Measurements from ENCODE around the gene CACNA1B.

CACNA1B gene

DNA sequence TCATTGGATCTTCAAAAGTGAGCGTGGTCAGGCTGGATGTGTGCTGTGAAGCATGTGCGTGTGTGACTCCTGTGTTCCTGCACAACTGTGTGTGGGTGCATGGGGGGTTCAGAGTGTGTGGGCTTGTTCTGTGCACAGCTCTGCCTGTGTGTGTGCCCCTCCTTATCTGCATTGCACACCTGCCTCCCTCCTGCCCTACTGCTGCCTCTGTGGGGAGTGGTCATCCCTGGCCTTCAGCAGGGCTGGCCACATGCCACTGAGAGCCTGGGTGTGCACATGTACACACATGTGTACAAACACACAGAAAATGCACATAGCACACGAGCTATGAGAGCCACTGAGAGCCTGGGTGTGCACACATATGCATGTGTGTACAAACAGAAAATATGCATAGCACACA lies 92.1 kb downstream of the CACNA1B start:
- no peak overlapping the region for H2BK5ac ChIP-seq (ENCODE audit: low read length)

GRCh38 chr9:137970098-137970497 lies 92.5 kb downstream of the CACNA1B start:
- Histone ChIP-seq H4K91ac (ENCODE audit: low read depth, low read length, poor library complexity) (no peak overlapping the region), H2BK15ac (ENCODE audit: low read length) (no peak overlapping the region), H3K4me1 (ENCODE audit: control insufficient read depth in 2 of 2, insufficient read depth in 1 of 2, low read depth in 1 of 2, low read length in 2 of 2) (peaks cover 4 to 14% of the 10 kb centered on the region in 2 donors), H2BK5ac (ENCODE audit: low read length) (no peak overlapping the region), H2AK5ac (ENCODE audit: low read depth, low read length) (no peak overlapping the region), H3K27ac (replicated peaks; ENCODE audit: low read length) (no peak overlapping the region), H3K4me2 (ENCODE audit: insufficient read depth, low read length, poor library complexity, severe bottlenecking) (no peak overlapping the region), H3K9me3 (replicated peaks in 1 of 2; ENCODE audit: control insufficient read depth in 2 of 2, insufficient read depth in 1 of 2, low read depth in 1 of 2, low read length in 2 of 2) (peaks cover 0 to 11% of the 10 kb centered on the region in 2 donors), H3K36me3 (replicated peaks in 1 of 2; ENCODE audit: control insufficient read depth in 2 of 2, insufficient read depth in 2 of 2, low read length in 2 of 2) (no peaks in the 10 kb centered on the region), H3K9ac (ENCODE audit: low read depth, low read length, poor library complexity) (no peak overlapping the region), H3K18ac (ENCODE audit: low read length) (no peak overlapping the region), H3K27me3 (ENCODE audit: control insufficient read depth in 3 of 3, insufficient read depth in 3 of 3, low read depth in 1 of 3, low read length in 3 of 3) (no peaks in the 10 kb centered on the region), H3K4me3 (ENCODE audit: low read length in 2 of 2) (no peak overlapping the region), H3K79me1 (ENCODE audit: low read depth, low read length) (no peaks in the 10 kb centered on the region), H2AFZ (ENCODE audit: low read length) (no peak overlapping the region), H3K14ac (ENCODE audit: low read length) (peak overlapping the region; percentile 9), H2BK120ac (ENCODE audit: low read depth, low read length) (no peak overlapping the region), H4K8ac (ENCODE audit: low read depth, low read length) (no peak overlapping the region), H3K23ac (ENCODE audit: low read depth, low read length, poor library complexity) (no peak overlapping the region), H2BK12ac (ENCODE audit: low read length) (no peak overlapping the region), H3K4ac (ENCODE audit: low read length) (no peak overlapping the region)
- no peak for DNase-seq (ENCODE audit: low spot score)

More for the DNA sequence above, 92.1 kb downstream of the CACNA1B start:
- Histone ChIP-seq H3K36me3 (replicated peaks in 1 of 2; ENCODE audit: control insufficient read depth in 2 of 2, insufficient read depth in 2 of 2, low read length in 2 of 2) (no peaks in the 10 kb centered on the region), H3K4me2 (ENCODE audit: insufficient read depth, low read length, poor library complexity, severe bottlenecking) (no peak overlapping the region), H3K9ac (ENCODE audit: low read depth, low read length, poor library complexity) (no peak overlapping the region), H2BK12ac (ENCODE audit: low read length) (no peak overlapping the region), H3K9me3 (replicated peaks in 1 of 2; ENCODE audit: control insufficient read depth in 2 of 2, insufficient read depth in 1 of 2, low read depth in 1 of 2, low read length in 2 of 2) (peaks cover 0 to 11% of the 10 kb centered on the region in 2 donors), H3K14ac (ENCODE audit: low read length) (no peak overlapping the region), H3K79me1 (ENCODE audit: low read depth, low read length) (no peaks in the 10 kb centered on the region), H3K4me3 (ENCODE audit: low read length in 2 of 2) (no peak overlapping the region), H2AFZ (ENCODE audit: low read length) (no peak overlapping the region), H4K8ac (ENCODE audit: low read depth, low read length) (no peak overlapping the region), H3K27ac (replicated peaks; ENCODE audit: low read length) (no peak overlapping the region), H2BK120ac (ENCODE audit: low read depth, low read length) (no peak overlapping the region), H3K23ac (ENCODE audit: low read depth, low read length, poor library complexity) (no peak overlapping the region), H2BK15ac (ENCODE audit: low read length) (no peak overlapping the region), H3K4me1 (ENCODE audit: control insufficient read depth in 2 of 2, insufficient read depth in 1 of 2, low read depth in 1 of 2, low read length in 2 of 2) (peaks cover 4 to 14% of the 10 kb centered on the region in 2 donors), H4K91ac (ENCODE audit: low read depth, low read length, poor library complexity) (no peak overlapping the region), H3K4ac (ENCODE audit: low read length) (no peak overlapping the region), H3K27me3 (ENCODE audit: control insufficient read depth in 3 of 3, insufficient read depth in 3 of 3, low read depth in 1 of 3, low read length in 3 of 3) (no peaks in the 10 kb centered on the region), H2AK5ac (ENCODE audit: low read depth, low read length) (no peak overlapping the region), H3K18ac (ENCODE audit: low read length) (no peak overlapping the region)
- WGBS, 2 donors (ENCODE audit: extremely low coverage in 2 of 2, insufficient read length in 2 of 2, insufficient replicate concordance in 1 of 2), result no CpG with 5 or more reads among the region's 3 CpGs
- DNase-seq (ENCODE audit: low spot score), result no peak

DNA sequence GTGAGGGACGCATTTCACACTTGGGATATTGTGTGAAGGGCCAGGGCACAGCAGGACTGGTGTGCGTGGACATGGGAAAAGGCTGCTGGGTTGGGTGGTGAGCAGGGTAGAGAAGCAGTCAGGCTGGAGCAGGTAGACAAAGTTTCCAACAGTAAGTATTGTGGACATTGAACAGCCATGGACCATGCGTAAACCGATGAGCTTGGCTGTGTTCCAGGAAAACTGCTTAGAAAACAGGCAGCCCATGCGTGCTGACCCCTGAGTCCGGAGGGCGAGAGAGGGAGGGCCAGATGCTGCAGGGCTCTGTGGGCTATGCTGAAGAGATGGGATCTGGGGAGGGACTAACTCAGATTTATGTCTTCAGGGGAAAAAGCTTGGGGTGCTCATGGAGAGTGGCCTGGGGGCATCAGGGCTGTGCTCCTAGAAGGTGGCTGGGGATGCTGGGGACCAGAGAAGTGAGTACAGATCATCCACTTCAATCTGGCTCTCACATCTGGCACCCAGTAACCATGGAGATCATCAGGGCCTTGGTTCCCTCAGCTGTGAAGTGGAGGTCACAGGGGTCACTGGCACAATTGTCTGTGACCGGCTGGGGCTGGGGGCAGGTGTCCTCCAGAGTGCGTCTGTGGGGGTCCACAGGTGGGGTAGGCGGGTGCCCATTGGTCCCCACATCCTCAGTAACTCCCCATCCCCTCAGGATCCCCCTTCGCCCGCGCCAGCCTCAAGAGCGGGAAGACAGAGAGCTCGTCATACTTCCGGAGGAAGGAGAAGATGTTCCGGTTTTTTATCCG lies 93.3 kb downstream of the CACNA1B start:
- no peak overlapping the region for H2BK12ac ChIP-seq (ENCODE audit: low read length)
- no peak overlapping the region for H3K4ac ChIP-seq (ENCODE audit: low read length)
- H3K4me3 ChIP-seq (ENCODE audit: low read length in 2 of 2), result peak overlapping the region in 1 of 2 donors; percentile 9
- no peak overlapping the region for H4K8ac ChIP-seq (ENCODE audit: low read depth, low read length)
- no peak overlapping the region for H2BK5ac ChIP-seq (ENCODE audit: low read length)
- no CpG with 5 or more reads among the region's 18 CpGs for WGBS, 2 donors (ENCODE audit: extremely low coverage in 2 of 2, insufficient read length in 2 of 2, insufficient replicate concordance in 1 of 2)
- H3K23ac ChIP-seq (ENCODE audit: low read depth, low read length, poor library complexity), result no peak overlapping the region
- peaks cover 4 to 14% of the 10 kb centered on the region in 2 donors for H3K4me1 ChIP-seq (ENCODE audit: control insufficient read depth in 2 of 2, insufficient read depth in 1 of 2, low read depth in 1 of 2, low read length in 2 of 2)
- H3K18ac ChIP-seq (ENCODE audit: low read length), result no peak overlapping the region
- H3K4me2 ChIP-seq (ENCODE audit: insufficient read depth, low read length, poor library complexity, severe bottlenecking), result no peak overlapping the region
- no peak overlapping the region for H2AK5ac ChIP-seq (ENCODE audit: low read depth, low read length)
- H2AFZ ChIP-seq (ENCODE audit: low read length), result no peak overlapping the region
- H3K27me3 ChIP-seq (ENCODE audit: control insufficient read depth in 3 of 3, insufficient read depth in 3 of 3, low read depth in 1 of 3, low read length in 3 of 3), result no peaks in the 10 kb centered on the region
- no peaks in the 10 kb centered on the region for H3K36me3 ChIP-seq (replicated peaks in 1 of 2; ENCODE audit: control insufficient read depth in 2 of 2, insufficient read depth in 2 of 2, low read length in 2 of 2)
- H2BK120ac ChIP-seq (ENCODE audit: low read depth, low read length), result no peak overlapping the region
- H3K79me1 ChIP-seq (ENCODE audit: low read depth, low read length), result no peaks in the 10 kb centered on the region
- H4K91ac ChIP-seq (ENCODE audit: low read depth, low read length, poor library complexity), result no peak overlapping the region
- H3K9ac ChIP-seq (ENCODE audit: low read depth, low read length, poor library complexity), result no peak overlapping the region
- no peak overlapping the region for H3K14ac ChIP-seq (ENCODE audit: low read length)
- no peak for DNase-seq (ENCODE audit: low spot score)
- no peak overlapping the region for H3K27ac ChIP-seq (replicated peaks; ENCODE audit: low read length)
- peaks cover 0 to 11% of the 10 kb centered on the region in 2 donors for H3K9me3 ChIP-seq (replicated peaks in 1 of 2; ENCODE audit: control insufficient read depth in 2 of 2, insufficient read depth in 1 of 2, low read depth in 1 of 2, low read length in 2 of 2)
- no peak overlapping the region for H2BK15ac ChIP-seq (ENCODE audit: low read length)

GRCh38 chr9:137971477-137972138 lies 94.0 kb downstream of the CACNA1B start:
- H4K91ac ChIP-seq (ENCODE audit: low read depth, low read length, poor library complexity), result no peak overlapping the region
- no peak overlapping the region for H2AFZ ChIP-seq (ENCODE audit: low read length)
- peak overlapping the region; percentile 15 for H3K18ac ChIP-seq (ENCODE audit: low read length)
- no peak overlapping the region for H2BK120ac ChIP-seq (ENCODE audit: low read depth, low read length)
- H3K9me3 ChIP-seq (replicated peaks in 1 of 2; ENCODE audit: control insufficient read depth in 2 of 2, insufficient read depth in 1 of 2, low read depth in 1 of 2, low read length in 2 of 2), result peaks cover 0 to 11% of the 10 kb centered on the region in 2 donors
- no peak overlapping the region for H3K4me3 ChIP-seq (ENCODE audit: low read length in 2 of 2)
- H3K4me1 ChIP-seq (ENCODE audit: control insufficient read depth in 2 of 2, insufficient read depth in 1 of 2, low read depth in 1 of 2, low read length in 2 of 2), result peaks cover 4 to 14% of the 10 kb centered on the region in 2 donors
- H3K4ac ChIP-seq (ENCODE audit: low read length), result no peak overlapping the region
- H4K8ac ChIP-seq (ENCODE audit: low read depth, low read length), result no peak overlapping the region
- H3K4me2 ChIP-seq (ENCODE audit: insufficient read depth, low read length, poor library complexity, severe bottlenecking), result no peak overlapping the region
- H2AK5ac ChIP-seq (ENCODE audit: low read depth, low read length), result no peak overlapping the region
- no peaks in the 10 kb centered on the region for H3K27me3 ChIP-seq (ENCODE audit: control insufficient read depth in 3 of 3, insufficient read depth in 3 of 3, low read depth in 1 of 3, low read length in 3 of 3)
- H3K23ac ChIP-seq (ENCODE audit: low read depth, low read length, poor library complexity), result no peak overlapping the region
- H3K36me3 ChIP-seq (replicated peaks in 1 of 2; ENCODE audit: control insufficient read depth in 2 of 2, insufficient read depth in 2 of 2, low read length in 2 of 2), result no peaks in the 10 kb centered on the region
- H3K14ac ChIP-seq (ENCODE audit: low read length), result no peak overlapping the region
- H3K79me1 ChIP-seq (ENCODE audit: low read depth, low read length), result no peaks in the 10 kb centered on the region
- H2BK5ac ChIP-seq (ENCODE audit: low read length), result no peak overlapping the region
- no peak overlapping the region for H2BK15ac ChIP-seq (ENCODE audit: low read length)
- no peak overlapping the region for H3K27ac ChIP-seq (replicated peaks; ENCODE audit: low read length)
- no peak overlapping the region for H3K9ac ChIP-seq (ENCODE audit: low read depth, low read length, poor library complexity)
- no CpG with 5 or more reads among the region's 16 CpGs for WGBS, 2 donors (ENCODE audit: extremely low coverage in 2 of 2, insufficient read length in 2 of 2, insufficient replicate concordance in 1 of 2)
- no peak overlapping the region for H2BK12ac ChIP-seq (ENCODE audit: low read length)
- no peak for DNase-seq (ENCODE audit: low spot score)
